GM18505 (cell line): Measurements from ENCODE around the gene TMX1.

Source experiments
- ATAC-seq: cut with Tn5 transposase; IDR thresholded peaks from one replicate; pipeline ENCODE4 v1.9.1; 2021; ENCODE audit not compliant: unreplicated experiment
- POLR2A ChIP-seq: IDR thresholded peaks from 4 replicates; pipeline ENCODE4 v1.6.1; 2011; ENCODE audit warnings: borderline replicate concordance; ENCODE audit not compliant: insufficient read depth, insufficient read length; ENCODE audit errors: extremely low read depth

Gene TMX1

DNA sequence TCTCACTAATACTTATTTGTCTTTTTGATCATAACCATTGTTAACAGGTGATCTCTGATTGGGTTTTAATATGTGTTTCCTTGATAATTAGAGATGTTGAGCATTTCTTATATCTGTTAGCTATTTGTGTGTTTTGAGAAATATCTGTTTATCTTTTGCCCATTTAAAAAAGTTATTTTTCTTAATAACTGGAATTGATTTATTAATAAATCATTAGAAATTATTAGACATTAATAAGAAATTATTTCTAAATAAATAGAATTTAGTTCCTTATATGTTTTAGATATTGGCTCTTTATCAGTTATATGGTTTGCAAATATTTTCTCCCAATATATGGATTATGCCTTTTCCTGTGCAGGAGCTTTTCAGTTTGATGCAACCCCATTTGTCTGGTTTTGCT lies 18.7 kb downstream of the TMX1 start:
- no peak for ATAC-seq

DNA sequence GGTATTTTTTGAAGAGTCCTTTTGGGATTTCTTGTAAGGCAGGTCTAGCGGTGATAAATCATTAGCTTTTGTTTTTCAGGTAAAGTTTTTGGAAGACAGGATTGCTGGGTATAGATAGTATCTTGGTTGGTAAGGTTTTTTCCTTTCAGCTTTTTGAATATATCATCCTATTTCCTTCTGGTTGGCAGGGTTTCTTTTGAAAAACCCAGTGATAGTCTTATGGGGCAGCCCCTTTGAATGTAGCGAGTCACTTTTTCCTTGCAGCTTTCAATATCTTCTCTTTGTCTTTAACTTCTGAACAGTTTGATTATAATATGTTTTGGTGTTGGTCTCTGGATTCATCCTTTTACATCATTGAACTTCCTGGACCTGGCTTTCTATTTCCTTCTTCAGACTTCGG lies 20.2 kb downstream of the TMX1 start:
- no peak for TF ChIP-seq POLR2A
- no peak for ATAC-seq

More for the DNA sequence above, 18.7 kb downstream of the TMX1 start:
- TF ChIP-seq POLR2A: no peak

DNA sequence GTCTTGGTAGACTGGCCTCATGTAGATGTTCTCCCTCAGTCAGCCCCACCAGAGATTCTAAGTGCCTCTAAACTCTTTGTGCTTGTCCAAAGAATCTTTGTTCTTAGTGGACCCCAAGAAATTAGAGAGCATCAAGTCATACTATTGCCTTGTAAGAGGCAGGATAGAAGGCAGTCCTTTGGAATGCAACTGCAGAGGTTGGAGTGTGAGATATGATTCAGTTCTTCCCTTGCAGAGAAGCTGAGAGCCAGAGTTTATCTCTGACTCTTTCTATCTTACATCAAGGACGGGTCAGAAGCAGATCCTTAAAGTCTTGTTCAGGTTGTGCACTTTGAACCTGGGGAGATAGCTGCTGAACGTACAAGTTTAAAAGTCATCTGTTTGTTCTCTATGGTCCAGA lies 21.1 kb downstream of the TMX1 start:
- ATAC-seq: no peak
- TF ChIP-seq POLR2A: no peak

- no peak for TF ChIP-seq POLR2A
These were observed 22.8 kb downstream of the TMX1 start for GRCh38 chr14:51262868-51263267.

DNA sequence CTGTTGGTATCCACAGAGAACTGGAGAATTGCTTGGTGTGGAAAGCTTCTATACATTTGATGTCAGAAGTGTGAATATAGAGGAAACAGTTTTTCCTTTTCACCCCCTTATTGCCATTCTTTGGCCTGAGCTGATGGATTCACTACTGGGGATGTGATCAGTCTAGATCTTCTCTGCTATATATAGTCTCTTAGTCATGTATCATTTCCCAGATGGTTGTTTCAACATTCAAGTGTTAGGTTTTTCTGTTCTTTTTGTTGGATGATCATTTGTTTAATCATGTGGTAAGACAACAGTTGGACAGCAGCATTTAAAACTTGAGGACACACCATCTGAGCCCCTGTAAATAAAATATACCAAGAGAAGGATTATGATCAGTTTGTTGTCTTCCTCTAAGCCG lies 29.6 kb downstream of the TMX1 start:
- TF ChIP-seq POLR2A: no peak
- ATAC-seq: no peak

More at GRCh38 chr14:51262868-51263267, 22.8 kb downstream of the TMX1 start:
- ATAC-seq: no peak

DNA sequence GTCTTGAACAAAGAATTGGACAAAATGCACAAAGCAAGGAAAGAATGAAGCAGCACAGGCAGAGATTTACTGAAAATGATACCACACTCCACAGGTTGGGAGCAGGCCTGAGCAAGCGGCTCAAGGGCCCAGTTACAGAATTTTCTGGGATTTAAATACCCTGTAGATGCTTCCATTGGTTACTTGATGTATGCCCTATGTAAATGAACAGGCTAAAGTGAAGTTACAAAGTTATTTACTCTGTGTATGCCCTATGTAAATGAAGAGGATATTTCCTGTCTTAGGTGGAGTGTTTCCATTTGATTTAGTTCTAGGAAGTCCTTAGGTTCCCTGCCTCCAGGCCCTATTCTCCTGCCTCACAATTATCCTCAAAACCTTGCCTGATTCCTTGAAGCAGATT lies 36.6 kb downstream of the TMX1 start:
- no peak for ATAC-seq
- TF ChIP-seq POLR2A: no peak

GRCh38 chr14:51277753-51278415 lies 37.8 kb downstream of the TMX1 start:
- TF ChIP-seq POLR2A: no peak
- ATAC-seq: no peak

- TF ChIP-seq POLR2A: no peak
- no peak for ATAC-seq
These were observed 42.5 kb downstream of the TMX1 start for GRCh38 chr14:51282517-51282916.

- no peak for TF ChIP-seq POLR2A
- ATAC-seq: no peak
These were observed 43.5 kb downstream of the TMX1 start for GRCh38 chr14:51283402-51284085.

DNA sequence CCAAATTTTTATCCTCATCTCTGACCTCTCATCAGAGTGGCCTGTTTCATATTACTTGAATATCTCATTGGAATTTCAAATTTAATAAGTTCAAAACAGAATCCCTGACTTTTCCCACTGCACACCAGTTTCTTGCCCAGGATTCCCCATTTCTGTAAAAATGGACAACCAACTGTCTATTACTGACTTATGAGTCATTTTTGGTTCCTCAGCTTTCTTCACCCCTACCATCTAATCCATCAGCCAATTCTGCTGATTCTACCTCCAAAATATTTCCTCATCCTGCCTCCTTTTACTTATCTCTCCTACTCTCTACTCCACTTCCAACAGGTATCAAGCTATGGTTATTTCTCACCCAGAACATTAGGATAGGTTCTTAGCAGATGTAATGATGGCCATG lies 44.2 kb downstream of the TMX1 start:
- no peak for TF ChIP-seq POLR2A

GRCh38 chr14:51285120-51285519 lies 45.1 kb downstream of the TMX1 start:
- TF ChIP-seq POLR2A: no peak
- no peak for ATAC-seq

More for the DNA sequence above, 44.2 kb downstream of the TMX1 start:
- no peak for ATAC-seq

- no peak for ATAC-seq
- TF ChIP-seq POLR2A: no peak
These were observed 49.1 kb downstream of the TMX1 start for GRCh38 chr14:51289169-51289568.

DNA sequence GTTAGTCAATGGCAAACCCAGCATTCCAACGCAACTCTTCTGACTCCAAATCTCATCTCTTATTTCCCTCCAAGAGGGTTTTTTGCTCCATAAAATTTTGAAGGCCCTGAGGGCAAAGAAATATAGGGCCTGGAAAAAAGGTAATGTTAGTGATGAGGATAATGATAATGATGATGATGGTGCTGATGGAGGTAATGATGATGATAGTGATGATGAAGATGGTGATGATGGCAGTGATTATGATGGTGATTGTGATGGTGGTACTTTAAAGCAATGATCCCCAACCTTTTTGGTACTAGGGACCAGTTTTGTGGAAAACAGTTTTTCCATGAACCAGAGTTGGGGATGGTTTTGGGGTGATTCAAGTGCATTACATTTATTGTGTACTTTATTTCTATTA lies 50.1 kb downstream of the TMX1 start:
- no peak for ATAC-seq
- no peak for TF ChIP-seq POLR2A

DNA sequence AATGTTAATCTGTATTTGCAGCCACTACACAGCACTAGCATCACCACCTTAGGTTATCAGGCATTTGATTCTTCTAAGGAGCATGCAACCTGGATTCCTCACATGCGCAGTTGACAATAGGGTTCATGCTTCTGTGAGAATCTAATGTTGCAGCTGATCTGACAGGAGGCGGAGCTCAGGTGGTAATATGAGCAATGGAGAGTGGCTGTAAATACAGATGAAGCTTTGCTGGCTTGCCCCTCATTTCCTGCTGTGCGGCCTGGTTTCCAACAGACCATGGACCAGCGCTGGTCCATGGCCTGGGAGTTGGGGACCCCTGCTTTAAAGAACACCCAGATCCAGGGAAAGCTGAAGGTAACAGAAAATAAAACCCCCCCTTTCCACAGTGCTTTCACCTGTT lies 51.0 kb downstream of the TMX1 start:
- no peak for TF ChIP-seq POLR2A
- no peak for ATAC-seq
